Stimulated activated naive CD8-positive, alpha-beta T cell treated with anti-CD3 and anti-CD28 coated beads, Interleukin-15, Interleukin-2, amounts not matched to agents 100 U/mL and 50 U/mL, for 24 hours (primary cell): ENCODE results near the gene EVC2.

Experiments used
- ATAC-seq: fragments of 150-1000 bp; cut with Tn5 transposase; one replicate; pipeline ENCODE4 v1.10.0; 2021
- DNase-seq: peaks from one replicate; pipeline ENCODE4 v3.0.0; 2021

The EVC2 gene

DNA sequence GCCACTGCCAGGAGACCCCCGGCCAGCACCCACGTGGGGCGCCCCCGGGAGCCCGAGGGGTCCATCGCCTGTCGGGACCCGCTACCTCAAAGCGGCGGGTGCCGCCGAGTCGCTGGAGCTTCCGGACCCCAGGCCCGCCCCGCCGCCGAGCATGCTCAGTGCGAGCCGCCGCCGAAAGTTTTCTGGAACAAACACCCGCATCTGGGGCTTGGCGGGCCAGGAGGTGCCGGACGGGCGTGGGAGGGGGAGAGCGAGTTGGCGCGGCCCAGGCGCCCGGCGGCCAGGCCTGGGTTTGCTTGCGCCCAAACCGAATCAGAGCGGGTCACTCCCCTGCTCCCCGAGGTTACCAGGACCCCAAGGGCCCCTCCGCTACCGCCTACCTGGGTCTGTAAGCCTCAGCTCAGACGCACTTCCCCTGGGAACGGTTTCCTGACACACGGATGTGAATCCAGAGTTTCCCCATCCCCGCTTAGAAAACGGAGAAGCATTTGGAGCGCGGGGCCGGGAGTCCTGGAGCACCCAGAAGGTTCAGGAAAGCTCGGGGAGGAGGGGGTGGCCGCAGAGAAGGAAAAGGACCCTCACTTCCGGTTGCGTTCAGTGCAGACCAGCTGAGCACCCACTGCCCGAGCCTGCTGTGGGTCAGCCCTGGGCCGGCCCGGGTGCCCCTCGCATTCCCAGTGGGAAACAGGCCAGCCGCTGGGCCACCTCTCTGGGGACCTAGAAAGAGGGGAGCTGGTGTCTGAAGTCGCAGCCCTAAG, at the start of gene EVC2:
TSS of gene EVC2 (minus strand) at position 111 of the 758 bp plus-strand sequence. CDS start at position 65, 46 bp downstream.
- ATAC-seq, result no peak
- peak; percentile 23 for DNase-seq

DNA sequence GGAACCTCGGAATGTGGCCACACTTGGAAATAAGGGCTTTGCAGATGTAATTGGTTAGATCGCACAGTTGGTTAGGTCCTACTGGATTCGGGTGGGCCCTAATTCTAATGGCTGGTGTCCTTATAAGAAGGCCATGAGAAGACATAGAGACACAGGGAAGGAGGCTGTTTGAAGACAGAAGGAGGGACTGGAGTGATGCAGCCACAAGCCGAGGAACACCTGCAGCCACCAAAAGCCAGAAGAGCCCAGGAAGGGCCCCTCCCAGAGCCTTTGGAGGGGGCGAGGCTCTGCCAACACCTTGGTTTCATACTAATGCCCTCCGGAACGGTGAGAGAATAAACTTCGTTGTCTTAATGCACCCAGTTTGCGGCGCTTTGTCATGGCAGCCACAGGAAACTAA, 49.6 kb upstream of the EVC2 start:
- DNase-seq (no peak), ATAC-seq (no peak)

GRCh38 chr4:5757536-5757935, 49.2 kb upstream of the EVC2 start:
- DNase-seq (no peak), ATAC-seq (no peak)

GRCh38 chr4:5757091-5757490, 48.7 kb upstream of the EVC2 start:
- DNase-seq, result no peak
- ATAC-seq, result no peak

- no peak for ATAC-seq
- DNase-seq, result no peak
Observed at GRCh38 chr4:5756271-5756670, 47.9 kb upstream of the EVC2 start.

DNA sequence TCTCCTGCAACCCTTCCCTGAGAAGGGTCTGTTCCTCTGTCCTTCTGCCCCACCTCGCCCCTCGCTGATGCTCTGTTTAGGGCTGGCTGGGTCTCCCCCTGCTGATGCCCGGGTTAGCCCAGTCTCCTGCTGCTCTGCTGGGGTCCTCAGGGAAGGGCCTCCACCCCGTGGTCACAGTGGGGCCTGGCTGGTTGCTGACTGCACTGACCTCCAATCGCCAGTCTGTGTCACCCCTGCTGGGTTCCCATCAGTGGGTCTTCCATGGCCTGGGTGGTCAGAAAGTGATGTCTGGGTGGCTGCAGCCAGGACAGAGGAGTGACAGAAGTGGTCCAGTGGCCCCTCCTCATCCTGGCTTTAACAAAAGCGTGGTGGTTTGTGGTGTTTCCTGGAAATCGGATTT, 47.3 kb upstream of the EVC2 start:
- DNase-seq (no peak), ATAC-seq (no peak)

DNA sequence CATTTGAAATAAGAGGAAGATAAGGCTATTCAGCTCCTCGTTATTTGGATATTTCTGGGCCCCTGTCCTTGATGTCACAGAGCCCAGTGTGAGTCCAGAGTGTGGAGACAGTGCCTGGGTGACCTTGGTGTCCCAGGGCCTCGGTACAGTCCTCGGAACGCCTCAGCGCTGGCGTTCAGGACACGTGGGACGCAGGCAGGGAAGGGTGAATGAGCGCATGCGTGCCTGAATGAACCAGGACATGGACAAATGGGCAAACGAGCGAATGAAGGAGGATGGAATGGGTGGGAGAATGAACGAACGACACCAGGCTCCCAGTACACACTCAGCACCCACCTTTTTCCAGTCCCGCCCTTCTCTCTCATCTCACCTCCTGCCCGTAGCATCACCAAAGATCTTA, 46.8 kb upstream of the EVC2 start:
- no peak for ATAC-seq
- DNase-seq, result no peak

- no peak for ATAC-seq
Observed at GRCh38 chr4:5754529-5754881, 46.1 kb upstream of the EVC2 start.

GRCh38 chr4:5753766-5754528, 45.6 kb upstream of the EVC2 start:
- no peak for ATAC-seq
- no peak for DNase-seq

More at GRCh38 chr4:5754529-5754881, 46.1 kb upstream of the EVC2 start:
- DNase-seq, result no peak

GRCh38 chr4:5753366-5753765, 45.0 kb upstream of the EVC2 start:
- DNase-seq (no peak), ATAC-seq (no peak)

DNA sequence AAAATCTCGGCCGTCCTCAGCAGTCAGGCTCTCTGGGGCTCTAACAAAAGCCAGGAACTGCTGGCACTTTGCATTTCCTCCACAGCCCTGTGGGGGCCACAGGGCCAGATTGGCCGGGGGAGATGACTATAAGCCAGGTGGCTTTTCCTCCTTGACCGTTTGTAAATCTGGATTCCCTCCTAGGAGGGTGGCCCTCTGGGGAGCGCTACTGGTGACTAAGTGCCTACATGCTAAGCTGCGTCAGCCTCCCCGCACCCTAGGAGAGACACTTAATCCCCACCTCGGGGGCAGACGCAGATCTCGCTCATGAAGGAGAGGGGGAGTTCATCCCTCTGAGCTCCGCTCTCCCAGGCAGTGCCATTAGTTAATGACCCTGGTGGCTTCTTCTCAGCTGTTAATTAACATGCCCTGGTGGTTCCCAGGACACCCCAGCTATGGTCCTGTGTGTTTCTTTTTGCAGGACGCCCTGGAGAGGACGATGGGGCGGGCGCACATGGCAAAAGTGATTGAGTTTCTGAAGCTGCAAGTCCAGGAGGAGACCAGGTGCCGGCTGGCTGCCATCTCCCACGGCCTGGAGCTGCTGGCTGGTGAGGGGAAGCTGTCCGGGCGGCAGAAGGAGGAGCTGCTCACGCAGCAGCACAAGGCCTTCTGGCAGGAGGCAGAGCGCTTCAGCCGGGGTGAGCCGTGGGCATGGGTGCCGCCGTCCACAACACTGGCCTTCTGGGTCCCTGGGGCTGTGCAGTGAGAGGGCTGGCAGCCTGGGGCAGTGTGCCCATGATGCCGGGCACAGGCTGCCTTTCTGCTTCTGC, 44.2 kb upstream of the EVC2 start:
- no peak for DNase-seq
- ATAC-seq, result no peak

DNA sequence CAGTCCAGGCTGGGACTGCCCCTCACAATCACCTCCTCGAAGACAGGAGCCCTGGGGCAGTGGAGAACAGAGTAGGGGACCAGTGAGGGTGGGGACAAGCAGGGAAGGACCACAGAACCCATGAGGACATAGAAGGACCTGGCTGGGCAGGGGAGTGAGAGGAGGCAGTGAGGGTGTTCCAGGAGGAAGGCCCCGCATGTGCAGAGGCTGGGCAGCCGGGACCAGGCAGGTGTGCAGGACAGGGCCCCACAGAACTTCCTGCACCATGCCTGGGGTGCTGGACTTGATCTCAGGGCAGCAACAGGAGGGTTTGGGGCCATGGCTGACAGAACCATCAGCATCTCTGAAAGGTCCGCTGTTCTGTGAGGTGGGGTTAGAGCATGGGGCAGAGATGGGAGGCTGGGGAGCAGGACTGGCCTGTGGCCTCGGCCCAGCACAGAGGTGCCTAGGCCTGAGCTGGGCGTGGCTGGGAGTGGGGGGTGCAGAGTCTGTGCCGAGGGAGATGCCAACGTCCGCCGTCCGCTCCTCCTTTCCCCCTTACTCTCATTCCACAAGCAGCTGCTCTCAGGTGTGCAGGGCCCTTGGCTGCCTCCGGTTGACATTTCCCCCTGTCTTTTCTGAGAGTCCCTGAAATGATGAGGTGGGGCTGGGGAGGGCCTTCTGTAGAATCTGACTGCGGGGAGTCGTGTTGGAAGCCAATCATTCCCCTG, 43.5 kb upstream of the EVC2 start:
- no peak for DNase-seq
- ATAC-seq, result no peak

DNA sequence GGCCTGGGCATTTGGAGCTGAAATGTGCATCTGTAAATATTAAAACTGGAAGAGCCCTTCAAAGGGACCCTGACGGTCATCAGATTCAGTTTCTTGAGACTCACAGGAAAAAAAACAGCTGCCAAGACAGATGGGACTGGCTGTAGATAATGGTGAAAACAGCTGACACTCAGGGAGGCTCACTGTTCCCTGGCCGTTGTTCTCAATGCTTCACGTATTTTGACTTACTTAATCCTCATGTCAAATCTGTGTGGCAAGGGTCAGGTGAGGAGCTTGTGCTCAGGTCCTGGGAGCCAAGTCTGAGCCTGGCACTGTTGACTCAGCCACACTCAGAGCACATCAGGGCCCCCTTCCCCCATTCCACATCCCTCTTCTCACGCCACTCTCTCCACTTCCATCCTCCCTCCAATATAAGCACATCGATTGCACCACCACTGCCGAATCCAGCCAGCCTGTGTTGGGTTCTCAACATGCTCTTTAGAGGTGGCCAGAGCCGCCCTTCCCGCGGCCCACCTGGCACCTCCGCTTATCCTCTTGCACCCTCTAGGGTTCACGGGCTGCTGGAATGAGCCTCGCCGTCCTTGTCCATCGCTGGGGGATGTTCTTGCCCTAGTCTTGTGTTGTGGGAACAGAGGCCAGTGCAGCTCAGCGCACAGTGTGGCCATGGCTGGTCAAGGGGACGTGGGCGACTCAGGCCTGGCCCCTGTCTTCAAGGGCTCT, 42.7 kb upstream of the EVC2 start:
- DNase-seq (no peak), ATAC-seq (no peak)

DNA sequence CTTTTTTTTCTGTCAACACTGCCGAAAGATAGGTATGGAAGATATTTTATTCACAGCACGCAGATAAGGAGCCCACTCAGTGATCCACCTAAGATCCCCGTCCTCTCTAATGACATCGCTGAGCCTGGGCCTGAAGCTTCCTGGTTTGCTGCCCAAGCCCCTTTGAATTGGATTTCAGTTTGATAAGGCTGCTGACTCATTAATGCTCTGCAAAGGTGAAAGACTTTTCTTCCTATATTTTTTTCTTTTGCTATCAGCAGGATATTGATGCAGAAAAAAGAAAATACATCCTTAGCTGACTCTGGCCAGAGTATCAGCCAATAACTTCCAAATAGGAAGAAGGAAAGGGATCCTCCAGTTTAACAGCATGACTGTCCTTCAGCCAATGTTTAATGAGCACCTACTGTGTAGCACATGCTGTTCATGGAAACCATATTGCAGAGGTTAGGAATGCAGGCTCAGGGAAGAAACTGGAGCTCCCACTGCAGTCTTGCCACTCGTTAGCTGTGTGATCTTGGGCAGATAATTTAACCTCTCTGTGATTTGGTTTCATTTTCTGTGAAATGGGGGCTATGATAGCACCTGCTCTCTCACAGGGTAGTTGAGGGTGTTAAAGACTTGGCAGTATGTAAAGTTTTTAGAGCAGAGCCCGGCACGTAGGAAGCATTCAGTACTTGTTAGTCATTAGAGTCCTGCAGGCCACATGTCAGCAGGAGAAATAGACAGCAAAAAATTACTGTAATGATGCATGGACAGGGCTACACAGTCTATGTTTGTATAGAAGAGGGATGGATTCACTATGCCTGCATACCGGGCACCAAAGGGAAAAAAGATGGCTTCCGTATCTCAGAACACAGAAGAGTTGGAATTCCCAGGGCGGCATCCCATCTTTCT, 41.9 kb upstream of the EVC2 start:
- no peak for ATAC-seq

DNA sequence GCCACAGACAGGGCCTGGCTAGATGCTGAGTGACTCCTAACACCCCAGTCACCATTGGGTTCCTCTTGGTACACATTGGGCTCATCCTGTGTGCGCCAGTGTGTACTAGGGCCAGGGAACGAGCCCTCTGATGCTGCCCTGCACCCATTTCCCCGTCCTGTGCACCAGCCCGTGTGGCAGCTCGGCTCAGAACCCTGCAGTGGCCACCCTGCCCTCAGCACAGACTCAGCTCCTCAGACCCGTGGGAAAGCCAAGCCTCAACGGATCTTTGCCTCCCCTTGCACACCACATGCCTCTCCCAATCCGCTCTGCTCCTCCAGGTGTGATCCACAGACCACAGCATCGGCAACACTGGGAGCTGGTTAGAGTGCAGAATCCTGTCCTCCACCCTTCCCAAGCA, 41.2 kb upstream of the EVC2 start:
- DNase-seq, result no peak

More for the DNA sequence above, 41.9 kb upstream of the EVC2 start:
- no peak for DNase-seq

DNA sequence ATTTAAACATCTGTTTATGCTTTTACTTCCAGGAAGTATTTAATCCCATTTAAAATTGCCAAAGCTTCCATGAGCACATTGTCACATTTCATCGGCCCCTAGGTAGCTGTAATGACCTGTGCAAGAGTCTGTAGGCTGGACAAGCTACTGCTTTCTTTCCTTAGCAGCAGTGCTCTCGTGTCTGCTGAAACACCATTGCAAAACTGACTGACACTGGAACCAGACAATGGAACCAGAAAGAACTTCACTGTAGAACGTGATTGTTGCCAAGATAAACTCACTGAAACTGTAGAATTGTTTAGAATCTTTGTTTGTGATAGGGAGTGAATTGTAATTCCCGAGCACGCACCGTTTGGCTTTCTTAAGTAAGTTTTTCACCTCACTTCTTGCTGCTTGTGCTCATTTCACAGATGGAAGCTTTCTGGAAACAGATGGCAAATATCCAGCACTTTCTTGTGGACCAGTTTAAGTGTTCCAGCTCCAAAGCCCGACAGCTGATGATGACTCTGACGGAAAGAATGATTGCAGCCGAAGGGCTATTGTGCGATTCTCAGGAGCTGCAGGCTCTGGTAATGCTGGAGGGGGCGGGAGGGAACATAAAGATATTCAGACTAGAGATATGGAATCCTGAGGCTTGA, 39.5 kb upstream of the EVC2 start:
- ATAC-seq (no peak), DNase-seq (no peak)

More for the DNA sequence above, 41.2 kb upstream of the EVC2 start:
- ATAC-seq, result no peak

DNA sequence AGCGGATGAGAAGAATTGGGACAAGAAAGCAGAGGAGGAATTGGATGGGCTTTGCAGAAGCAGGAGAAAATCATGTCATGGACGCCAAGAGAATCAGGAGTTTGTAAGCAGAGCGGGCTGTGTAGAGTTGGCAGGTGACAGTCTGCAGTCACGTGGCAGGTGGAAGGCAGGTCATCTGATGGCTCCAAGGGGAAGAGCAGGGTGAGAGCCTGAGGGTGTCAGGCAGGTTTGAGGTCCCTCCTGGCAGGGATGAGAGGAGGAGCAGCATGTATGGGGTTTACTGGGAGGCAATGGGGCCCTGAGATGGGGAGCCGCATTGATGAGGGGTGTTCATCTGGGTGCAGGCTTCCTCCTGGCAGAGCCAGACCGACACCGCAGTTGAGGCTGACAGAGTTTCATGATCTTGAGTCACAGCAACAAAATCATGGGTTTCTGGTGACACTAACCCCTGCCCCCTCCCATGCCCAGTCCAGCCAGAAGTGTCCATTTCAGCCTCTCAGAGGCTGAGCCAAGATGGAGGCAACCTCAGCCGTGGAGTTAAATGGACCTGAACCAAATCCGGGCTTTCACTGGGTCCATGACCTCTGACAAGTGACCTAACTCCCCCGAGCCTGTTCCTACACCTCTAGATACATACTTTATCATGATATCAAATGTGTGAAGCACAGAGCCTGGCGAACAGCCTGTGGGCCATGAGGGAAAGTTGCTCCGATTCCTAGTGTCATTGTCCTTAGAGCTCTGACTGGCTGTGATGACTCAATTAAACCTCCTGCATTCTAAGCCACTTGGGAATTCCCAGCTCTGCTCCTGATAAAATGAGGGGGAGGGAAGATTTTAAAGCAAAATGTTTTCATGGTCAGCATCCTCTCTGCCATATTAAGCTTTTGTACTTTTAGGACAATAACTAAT, 38.7 kb upstream of the EVC2 start:
- no peak for ATAC-seq
- DNase-seq, result no peak

- no peak for ATAC-seq
- DNase-seq, result no peak
Observed at GRCh38 chr4:5746250-5746649, 37.9 kb upstream of the EVC2 start.

DNA sequence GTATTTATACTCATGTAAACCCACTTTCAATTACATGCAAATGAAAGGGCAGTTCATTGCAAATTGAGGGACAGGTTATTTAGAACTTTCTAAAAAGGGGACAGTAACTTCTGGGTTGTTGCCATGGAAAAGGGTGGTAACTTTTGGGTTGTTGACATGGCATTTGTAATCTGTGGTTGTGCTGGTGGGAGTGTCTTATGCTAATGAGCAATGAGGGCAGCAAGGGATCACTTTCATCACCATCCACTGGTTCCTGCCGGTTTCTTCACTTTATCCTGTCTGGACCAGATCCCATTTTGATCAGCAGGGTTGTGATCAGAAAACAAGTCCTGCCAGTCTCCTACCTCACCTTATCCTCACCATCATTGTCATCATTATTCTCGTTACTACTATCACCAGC, 34.6 kb upstream of the EVC2 start:
- no peak for DNase-seq
- no peak for ATAC-seq
